T-helper 2 cell (primary cell): ENCODE results near the gene ST6GALNAC3.
"Not testable (repeated sequence)": the region's sequence is repeated elsewhere in the genome, so short reads cannot be mapped to it uniquely, and the experiment has no call there.

Experiments used
- DNase-seq, 5 experiments: peaks; one replicate each; pipeline versions ENCODE4 v3.0.0 to v3.0.0-alpha.2; 2012 to 2022

Gene ST6GALNAC3

GRCh38 chr1:76291191-76291590, 216.6 kb downstream of the ST6GALNAC3 start:
- DNase-seq: no peak

DNA sequence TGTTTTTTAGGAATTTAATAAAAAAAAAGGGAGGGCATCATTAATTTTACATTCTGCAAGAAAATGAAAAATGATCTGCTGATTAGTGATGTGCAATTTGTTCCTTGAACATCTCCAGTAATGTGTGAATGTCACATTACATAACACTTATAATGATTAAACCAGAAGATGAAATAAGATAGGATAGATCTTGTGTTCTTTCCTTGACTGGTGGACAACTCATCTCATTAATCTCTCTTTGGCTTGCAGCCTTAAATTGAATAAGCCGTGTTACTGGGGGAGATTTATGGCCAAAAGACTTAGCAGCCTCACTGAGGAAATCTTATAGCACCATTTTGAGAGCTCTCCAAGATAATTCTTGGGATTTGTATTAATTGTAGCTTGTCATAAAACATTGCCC, 217.2 kb downstream of the ST6GALNAC3 start:
- DNase-seq: no peak

DNA sequence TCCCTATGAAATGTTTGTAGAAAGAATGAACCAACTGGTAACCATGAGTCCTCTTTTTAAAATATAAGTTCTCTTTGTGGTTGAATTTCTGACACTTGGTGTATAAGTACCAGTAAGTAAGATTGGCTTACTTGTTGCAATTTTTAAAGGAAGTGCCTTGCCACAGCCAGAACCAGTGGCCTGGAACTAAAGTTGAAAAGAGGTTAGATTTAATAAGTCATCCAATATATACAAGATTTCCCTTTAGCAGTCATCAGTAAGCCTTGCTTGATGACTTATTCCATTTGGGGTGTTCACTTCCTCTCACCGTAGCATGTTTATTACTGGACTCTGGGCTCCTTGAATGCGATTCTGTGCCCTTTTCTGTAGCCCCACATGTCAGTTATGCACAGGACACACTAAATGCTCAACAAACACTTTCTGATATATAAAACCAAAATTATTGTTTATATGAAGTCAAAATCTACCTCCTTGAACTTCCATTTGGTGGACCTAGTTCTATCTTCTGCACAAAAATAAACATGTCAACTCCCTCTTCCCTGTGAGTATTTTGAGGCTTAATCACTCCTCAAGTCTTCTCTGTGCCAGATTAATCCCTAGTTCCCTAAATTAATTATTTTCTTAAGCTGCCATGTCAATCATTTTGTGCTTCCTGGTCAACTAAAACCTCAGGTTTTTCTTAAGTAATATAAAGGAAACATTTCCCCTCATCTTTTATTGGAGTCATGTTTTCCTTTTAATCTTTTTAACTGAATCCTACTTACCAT, 218.1 kb downstream of the ST6GALNAC3 start:
- DNase-seq: peak in 1 of 5 experiments; percentile 39

DNA sequence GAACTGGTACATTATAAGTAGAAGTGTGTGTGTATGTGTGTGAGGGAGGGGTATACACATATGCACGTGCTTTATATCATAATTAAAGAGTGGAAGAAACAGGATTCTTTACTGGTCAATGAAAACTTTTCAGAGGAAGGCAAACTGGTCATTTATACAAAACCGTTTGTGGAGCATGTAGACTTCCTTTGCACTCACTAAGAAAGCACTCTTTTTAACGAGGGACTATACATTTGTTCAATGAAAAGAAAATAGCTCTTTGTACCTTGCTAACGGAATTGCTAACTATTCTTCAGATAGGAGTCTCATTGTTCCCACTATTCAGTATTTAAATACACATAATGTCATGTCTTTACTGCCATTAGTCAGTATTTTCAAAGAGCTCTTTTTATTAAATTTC, 219.3 kb downstream of the ST6GALNAC3 start:
- no peak for DNase-seq

- peak in 2 of 5 experiments; percentile 1 to 71 for DNase-seq
Observed at GRCh38 chr1:76294482-76295194, 220.1 kb downstream of the ST6GALNAC3 start.

DNA sequence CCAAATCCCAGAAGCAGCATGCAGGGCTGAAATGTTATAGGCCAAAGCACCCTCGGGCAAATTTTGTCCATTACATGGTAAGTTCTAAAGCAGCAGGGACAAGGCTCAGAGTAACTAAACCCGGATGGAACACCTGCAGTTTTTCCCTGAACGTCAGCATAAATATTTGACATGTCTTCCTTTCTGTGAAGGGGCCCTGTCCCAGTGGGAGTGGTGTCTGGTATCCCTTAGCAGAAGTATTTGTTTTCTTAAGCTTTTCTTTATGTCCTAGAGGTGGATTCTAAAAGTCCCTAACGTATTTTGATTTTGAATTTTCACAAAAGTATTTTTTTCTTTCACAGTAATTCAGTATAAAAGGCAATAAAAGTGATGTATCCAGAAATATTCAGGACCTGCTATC, 223.9 kb downstream of the ST6GALNAC3 start:
- no peak for DNase-seq

- no peak for DNase-seq
Observed at GRCh38 chr1:76299036-76299435, 224.5 kb downstream of the ST6GALNAC3 start.

GRCh38 chr1:76300556-76300955, 226.0 kb downstream of the ST6GALNAC3 start:
- no peak for DNase-seq

- DNase-seq: no peak
Observed at GRCh38 chr1:76302711-76303339, 228.3 kb downstream of the ST6GALNAC3 start.

DNA sequence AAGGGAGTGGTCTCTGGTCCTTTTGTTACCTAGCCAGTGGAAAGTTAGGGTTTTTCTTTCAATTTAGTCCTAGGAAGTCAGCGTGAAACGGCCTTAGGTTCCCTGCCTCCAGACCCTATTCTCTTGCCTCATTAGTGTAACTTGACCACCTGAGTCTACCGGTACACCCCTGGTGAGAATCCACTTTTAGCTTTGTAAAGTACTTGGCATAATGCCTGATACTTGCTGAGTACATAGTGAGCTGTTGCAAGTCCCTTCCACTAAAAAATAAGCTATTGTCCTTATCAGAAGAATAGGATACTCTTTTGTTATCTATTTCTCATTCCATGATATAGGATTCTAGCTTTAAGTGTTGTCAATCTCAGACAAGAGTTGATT, 228.8 kb downstream of the ST6GALNAC3 start:
- DNase-seq: no peak

DNA sequence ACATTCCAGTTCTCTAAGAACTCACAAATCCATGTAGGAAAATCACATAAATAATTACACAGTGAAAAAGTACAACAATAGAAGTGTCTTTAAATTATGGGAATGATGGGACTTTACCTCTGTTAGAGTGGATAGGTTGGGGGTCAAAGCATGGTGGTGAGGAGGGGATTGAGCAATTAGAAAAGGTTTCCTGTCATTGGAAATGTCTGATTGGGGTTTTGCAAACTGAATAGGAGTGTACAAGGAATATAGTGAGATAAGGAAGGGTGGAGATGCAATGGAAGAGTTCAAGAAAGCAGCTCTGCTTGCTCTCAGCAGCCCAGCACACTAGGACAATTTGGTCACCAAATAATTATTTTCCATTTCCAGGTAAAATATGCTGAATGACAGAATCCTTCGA, 238.8 kb downstream of the ST6GALNAC3 start:
- no peak for DNase-seq

GRCh38 chr1:76314730-76315129, 240.2 kb downstream of the ST6GALNAC3 start:
- DNase-seq: no peak

- no peak for DNase-seq
Observed at GRCh38 chr1:76317299-76317900, 242.9 kb downstream of the ST6GALNAC3 start.

GRCh38 chr1:76330991-76331603, 256.6 kb downstream of the ST6GALNAC3 start:
- peak in 1 of 5 experiments; percentile 56 for DNase-seq

DNA sequence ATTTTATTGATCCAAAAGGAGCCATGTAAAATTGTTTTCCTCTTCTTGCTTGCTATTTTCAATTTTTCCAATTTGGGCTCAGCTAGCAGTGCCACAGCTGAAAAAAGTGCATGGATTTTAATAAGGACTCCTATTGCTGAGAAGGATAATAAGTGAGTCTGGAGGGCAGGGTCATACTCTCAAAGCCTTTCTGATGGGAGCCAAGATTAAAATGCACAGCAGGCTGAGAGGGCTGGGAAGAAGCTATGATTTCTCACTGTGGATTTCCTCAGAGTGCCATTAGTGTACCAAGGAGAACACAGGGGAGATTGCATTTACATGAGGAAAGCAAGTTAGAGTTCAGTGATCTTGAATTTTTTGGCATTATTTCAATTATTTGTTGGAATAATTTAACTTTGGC, 261.3 kb downstream of the ST6GALNAC3 start:
- DNase-seq: no peak

DNA sequence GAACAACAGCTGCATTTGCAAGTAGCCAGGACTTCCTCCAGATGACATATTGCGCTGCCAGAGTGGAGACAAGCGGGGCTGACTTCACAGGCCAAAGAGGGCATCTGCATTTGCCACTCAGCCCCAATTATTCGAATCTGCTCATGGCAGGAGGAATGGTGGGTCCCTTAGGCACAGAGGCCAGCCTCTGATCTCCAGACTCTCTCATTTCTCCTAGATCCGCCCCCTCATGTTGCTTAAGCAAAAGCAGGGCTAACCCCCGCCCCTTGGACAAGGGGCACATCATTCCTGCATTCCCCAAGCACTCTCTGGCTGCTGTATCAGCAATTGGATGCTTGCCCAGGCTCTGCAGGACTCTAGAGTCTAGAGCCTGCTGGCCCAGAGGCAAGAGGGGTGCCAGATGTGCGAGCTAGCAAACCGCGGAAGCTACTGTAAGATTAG, 262.4 kb downstream of the ST6GALNAC3 start:
- DNase-seq: no peak

DNA sequence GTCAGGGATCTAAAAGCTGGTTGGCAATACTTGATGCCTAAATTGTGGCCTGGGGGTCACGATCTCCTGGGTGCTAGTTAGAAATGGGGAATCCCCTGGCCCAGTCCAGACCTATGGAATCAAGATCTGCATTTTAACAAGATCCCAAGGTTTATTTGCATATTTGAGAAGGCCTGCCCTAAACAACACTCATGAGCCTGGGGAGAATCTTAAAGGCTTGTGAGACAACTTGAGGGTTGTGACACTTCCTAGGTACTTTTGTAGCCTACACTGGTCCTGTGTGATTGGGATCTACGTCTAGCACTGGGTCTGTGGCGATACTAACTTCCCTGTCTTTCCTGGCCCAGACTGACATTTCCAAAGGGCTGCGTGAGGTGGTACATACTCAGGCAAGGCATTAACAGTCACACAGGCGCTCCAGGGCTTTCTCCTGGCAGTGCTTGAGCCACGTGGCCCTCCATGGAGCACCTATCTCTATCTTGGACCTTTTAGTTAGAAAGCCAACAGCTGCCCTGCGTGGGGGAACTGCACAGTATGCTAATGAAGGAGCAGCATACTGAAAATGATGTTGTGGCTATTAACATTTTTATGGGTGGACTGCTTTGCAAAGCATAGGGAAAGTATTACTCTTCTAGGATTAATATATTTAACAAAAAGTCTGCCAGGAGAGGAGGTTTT, 263.1 kb downstream of the ST6GALNAC3 start:
- no peak for DNase-seq

- DNase-seq: no peak
Observed at GRCh38 chr1:76340056-76340455, 265.5 kb downstream of the ST6GALNAC3 start.

DNA sequence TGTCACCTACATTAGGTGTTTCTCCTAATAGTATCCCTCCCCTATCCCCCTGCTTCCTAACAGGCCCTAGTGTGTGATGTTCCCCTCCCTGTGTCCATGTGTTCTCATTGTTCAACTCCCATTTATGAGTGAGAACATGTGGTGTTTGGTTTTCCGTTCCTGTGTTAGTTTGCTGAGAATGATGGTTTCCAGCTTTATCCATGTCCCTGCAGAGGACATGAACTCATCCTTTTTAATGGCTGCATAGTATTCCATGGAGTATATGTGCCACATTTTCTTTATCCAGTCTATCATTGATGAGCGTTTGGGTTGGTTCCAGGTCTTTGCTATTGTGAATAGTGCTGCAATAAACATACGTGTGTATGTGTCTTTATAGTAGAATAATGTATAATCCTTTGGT, 267.3 kb downstream of the ST6GALNAC3 start:
- not testable (repeated sequence) for DNase-seq

GRCh38 chr1:76343356-76343755, 268.8 kb downstream of the ST6GALNAC3 start:
- DNase-seq: no peak

- no peak for DNase-seq
Observed at GRCh38 chr1:76351655-76352054, 277.1 kb downstream of the ST6GALNAC3 start.

- DNase-seq: no peak
Observed at GRCh38 chr1:76352741-76353435, 278.3 kb downstream of the ST6GALNAC3 start.
